HCT116 (cell line): Measurements from ENCODE around the gene DOK7. TPM values are rescaled to one million over a fixed set of nuclear protein-coding genes. Genes with fewer than 3 reads are reported as not detected.
A peak's percentile ranks its signal among the peaks of the same experiment; 100 is the strongest.

Experiments used
- ATAC-seq: fragments of 200-7000 bp; cut with Tn5 transposase; 2 replicates; pipeline ENCODE4 v1.9.1; 2020; ENCODE audit warnings: mild to moderate bottlenecking, moderate library complexity
- Bru-seq: library from RNA; stranded (reverse); fragments of 400-500 nt; gene quantifications from one replicate; lab custom pipeline; 2021; lab: Mats Ljungman, UMichigan
- BruChase-seq, 2 experiments: library from RNA; stranded (reverse); fragments of 400-500 nt; gene quantifications; one replicate each; lab custom pipeline; 2021; lab: Mats Ljungman, UMichigan
- BruUV-seq: library from RNA; stranded (reverse); fragments of 400-500 nt; replicated peaks from 2 replicates; lab custom pipeline; 2021; lab: Mats Ljungman, UMichigan
- CTCF ChIA-PET: fragments of 300-600 bp; sonication (Branson Sonifier 250); formaldehyde crosslinking; loops from one replicate; lab custom pipeline; 2021; ENCODE audit warnings: antibody characterized with exemption; lab: Charles Lee
- POLR2A ChIA-PET: fragments of 300-600, 350-600 bp; sonication (Branson Sonifier 250); formaldehyde crosslinking; loops from one replicate; lab custom pipeline; 2021; ENCODE audit warnings: antibody characterized with exemption; lab: Charles Lee
- RAD21 ChIA-PET, 2 experiments: fragments of 300-600 bp; sonication (Branson Sonifier 250); formaldehyde crosslinking; loops; one replicate each; lab custom pipeline; 2023; ENCODE audit warnings: low total read pairs in 2 of 2; ENCODE audit not compliant: uncharacterized antibody in 2 of 2, unreplicated experiment in 2 of 2, low non-redundant PET in 1 of 2; lab: Charles Lee
- DNase-seq: peaks from one replicate; pipeline ENCODE4 v3.0.0-alpha.2; 2010; ENCODE audit warnings: low read depth, low spot score
- H2AFZ ChIP-seq: fragments of 200-600 bp; shearing (Covaris generic), sonication (generic); 2 replicates; pipeline ENCODE4 v1.6.1; 2017; ENCODE audit warnings: low read depth, mixed run types, mixed read lengths, antibody characterized with exemption, low read length; ENCODE audit not compliant: poor library complexity, severe bottlenecking
- H3K27ac ChIP-seq: 2 replicates; pipeline ENCODE4 v1.5.1; 2012; ENCODE audit warnings: low read depth, low read length
- H3K27me3 ChIP-seq: fragments of 200-600 bp; sonication (generic); 2 replicates; pipeline ENCODE4 v1.6.1; 2016; ENCODE audit warnings: mixed run types, low read length, mixed read lengths; ENCODE audit not compliant: insufficient read depth
- H3K36me3 ChIP-seq, 2 experiments: fragments of 200-500 bp in 1 of 2; fragments of 200-600 bp in 1 of 2; sonication (Bioruptor generic) in 1 of 2; sonication (generic) in 1 of 2; 2 replicates each; pipeline versions ENCODE4 v1.5.1 to v1.6.1; 2014 to 2016; ENCODE audit warnings: low read length in 2 of 2, inconsistent platforms in 1 of 2, mixed read lengths in 1 of 2, mixed run types in 1 of 2; ENCODE audit not compliant: insufficient read depth in 2 of 2, control insufficient read depth in 1 of 2
- H3K4me1 ChIP-seq, 2 experiments: fragments of 200-600 bp in 1 of 2; sonication (generic) in 1 of 2; 2 replicates each; pipeline versions ENCODE4 v1.5.1 to v1.6.1; 2012 to 2017; ENCODE audit warnings: low read length in 2 of 2, inconsistent platforms in 1 of 2, mild to moderate bottlenecking in 1 of 2, mixed read lengths in 1 of 2, mixed run types in 1 of 2, moderate library complexity in 1 of 2; ENCODE audit not compliant: insufficient read depth in 2 of 2, control insufficient read depth in 1 of 2
- H3K4me2 ChIP-seq: fragments of 200-600 bp; sonication (generic); 2 replicates; pipeline ENCODE4 v1.6.1; 2017; ENCODE audit warnings: mixed run types, low read length, mixed read lengths
- H3K4me3 ChIP-seq, 2 experiments: fragments of 200-600 bp in 1 of 2; sonication (generic) in 1 of 2; replicated peaks in 1 of 2; 2 replicates each; pipeline ENCODE4 v1.5.1; 2011 to 2016; ENCODE audit warnings: low read length in 2 of 2, control low read depth in 1 of 2, low read depth in 1 of 2, mild to moderate bottlenecking in 1 of 2, mixed read lengths in 1 of 2, mixed run types in 1 of 2
- H3K79me2 ChIP-seq: fragments of 200-600 bp; sonication (generic); 2 replicates; pipeline ENCODE4 v1.6.1; 2017; ENCODE audit warnings: mild to moderate bottlenecking, mixed run types, low read length, moderate library complexity, mixed read lengths; ENCODE audit not compliant: insufficient read depth
- H3K9ac ChIP-seq: fragments of 200-600 bp; sonication (generic); 2 replicates; pipeline ENCODE4 v1.6.1; 2016; ENCODE audit warnings: low read length, mixed read lengths
- H3K9me2 ChIP-seq: fragments of 200-600 bp; sonication (generic), shearing (Covaris generic); 2 replicates; pipeline ENCODE4 v1.6.1; 2017; ENCODE audit warnings: mixed run types, mild to moderate bottlenecking, moderate library complexity; ENCODE audit not compliant: insufficient read depth
- H3K9me3 ChIP-seq, 2 experiments: fragments of 200-500 bp in 1 of 2; fragments of 200-600 bp in 1 of 2; sonication (Bioruptor generic) in 1 of 2; sonication (generic) in 1 of 2; 2 replicates each; pipeline ENCODE4 v1.6.1; 2014 to 2017; ENCODE audit warnings: low read length in 2 of 2, mixed read lengths in 2 of 2, inconsistent platforms in 1 of 2, low read depth in 1 of 2, mild to moderate bottlenecking in 1 of 2, mixed run types in 1 of 2, moderate library complexity in 1 of 2; ENCODE audit not compliant: control insufficient read depth in 1 of 2, insufficient read depth in 1 of 2
- H4K20me1 ChIP-seq: fragments of 200-600 bp; sonication (generic), shearing (Covaris generic); 2 replicates; pipeline ENCODE4 v1.6.1; 2017; ENCODE audit warnings: mixed run types, mild to moderate bottlenecking, moderate library complexity; ENCODE audit not compliant: insufficient read depth
- ELF1 ChIP-seq: IDR thresholded peaks from 2 replicates; pipeline ENCODE4 v1.6.1; 2012; ENCODE audit warnings: low read depth, borderline replicate concordance
- EZH2 ChIP-seq: fragments of 200-600 bp; sonication (generic); IDR thresholded peaks from 2 replicates; pipeline ENCODE4 v1.6.1; 2017; ENCODE audit warnings: antibody characterized with exemption, mixed run types
- JUND ChIP-seq: IDR thresholded peaks from 2 replicates; pipeline ENCODE4 v1.6.1; 2012
- POLR2A ChIP-seq: IDR thresholded peaks from 2 replicates; pipeline ENCODE4 v1.7.0; 2011; ENCODE audit warnings: borderline replicate concordance; ENCODE audit not compliant: insufficient read depth, insufficient read length; ENCODE audit errors: extremely low read depth
- POLR2AphosphoS5 ChIP-seq: IDR thresholded peaks from 2 replicates; pipeline ENCODE4 v1.6.1; 2011; ENCODE audit warnings: mild to moderate bottlenecking, low read depth, low read length, moderate library complexity
- RAD21 ChIP-seq: IDR thresholded peaks from 2 replicates; pipeline ENCODE4 v1.6.1; 2012; ENCODE audit warnings: low read depth, mild to moderate bottlenecking
- SIN3A ChIP-seq: IDR thresholded peaks from 2 replicates; pipeline ENCODE4 v1.6.1; 2012; ENCODE audit warnings: low read depth
- SP1 ChIP-seq: IDR thresholded peaks from 2 replicates; pipeline ENCODE4 v1.6.1; 2012; ENCODE audit warnings: low read depth
- SRF ChIP-seq: IDR thresholded peaks from 2 replicates; pipeline ENCODE4 v1.6.1; 2012; ENCODE audit warnings: low read depth
- TCF7L2 ChIP-seq: IDR thresholded peaks from 2 replicates; pipeline ENCODE4 v1.7.0; 2011; ENCODE audit warnings: borderline replicate concordance, inconsistent platforms; ENCODE audit not compliant: insufficient read depth, insufficient read length; ENCODE audit errors: extremely low read depth
- YY1 ChIP-seq: IDR thresholded peaks from 2 replicates; pipeline ENCODE4 v1.6.1; 2011; ENCODE audit warnings: low read length, low read depth, moderate library complexity, mild to moderate bottlenecking; ENCODE audit not compliant: insufficient replicate concordance; ENCODE audit errors: extremely low read depth
- ZFX ChIP-seq: fragments of 450-650 bp; IDR thresholded peaks from 2 replicates; pipeline ENCODE4 v1.6.1; 2017
- ZNF274 ChIP-seq: fragments of 200-500 bp; sonication (Bioruptor generic); IDR thresholded peaks from 2 replicates; pipeline ENCODE4 v1.6.1; 2014; ENCODE audit warnings: mild to moderate bottlenecking, low read depth, low read length, inconsistent platforms
- intact Hi-C: fragments of 100-400 bp; cut with micrococcal nuclease; formaldehyde crosslinking; loops from 2 replicates; pipeline ENCODE4 v1.10.0; 2022
- long read RNA-seq: library from polyadenylated mRNA; unstranded; transcript quantifications from one replicate; pipeline ENCODE4 v2.0.0, GENCODE V29; 2021; ENCODE audit not compliant: unreplicated experiment
- polyA plus RNA-seq: library from polyadenylated mRNA; unstranded; fragments of >200 nt; gene quantifications from 2 replicates; pipeline ENCODE4 v1.2.1, GENCODE V29; 2012; ENCODE audit warnings: missing spikeins
- total RNA-seq: library from RNA; stranded (reverse); gene quantifications from one replicate; pipeline ENCODE4 v1.2.1, GENCODE V29; 2021; ENCODE audit not compliant: unreplicated experiment
- TF ChIP-seq, protein P1 (sequence below): IDR thresholded peaks from 2 replicates; pipeline ENCODE4 v1.6.1; 2011; ENCODE audit warnings: mild to moderate bottlenecking, low read length, moderate library complexity; ENCODE audit not compliant: insufficient replicate concordance; ENCODE audit errors: extremely low read depth
- TF ChIP-seq, protein P2 (sequence below): IDR thresholded peaks from 2 replicates; pipeline ENCODE4 v1.6.1; 2012; ENCODE audit warnings: low read depth

DOK7 gene
- total RNA-seq, result 2.4 TPM
- 1.4 and 1.8 TPM in 2 replicates for polyA plus RNA-seq
- Bru-seq, nascent RNA, result percentile 25 among the genes with signal in this experiment
- BruChase-seq, experiment 1, labeled RNA remaining after a 6-hour chase, result percentile 18 among the genes with signal in this experiment
- BruChase-seq, experiment 2, labeled RNA remaining after a 2-hour chase, result percentile 23 among the genes with signal in this experiment
- long read RNA-seq, partial matches to known transcripts, result 0 of 4 reads
- long read RNA-seq, other reads (novel, unspliced or antisense), result 3 of 4 reads

GRCh38 chr4:3462790-3463415 is at the start of gene DOK7:
TSS of gene DOK7 (plus strand) at chr4:3463306. CDS start at chr4:3463376, 70 bp downstream.
- Histone ChIP-seq H3K27me3 (no peaks in the 10 kb centered on the region), H3K4me3 (peak within 1 kb of the TSS; percentile 23 to 49), H3K4me2 (peak within 1 kb of the TSS; percentile 71), H3K36me3 (no peaks in the 10 kb centered on the region), H3K79me2 (no peaks in the 10 kb centered on the region), H2AFZ (peak within 1 kb of the TSS; percentile 45), H4K20me1 (no peaks in the 10 kb centered on the region), H3K4me1 (peaks cover 4 to 10% of the 10 kb centered on the region in 2 experiments; a peak in 2 of 4 replicates), H3K9me2 (no peaks in the 10 kb centered on the region), H3K9me3 (no peaks in the 10 kb centered on the region), H3K27ac (no peak within 1 kb of the TSS; the same call in 1 of the 2 replicates), H3K9ac (peak within 1 kb of the TSS; percentile 35; the same call in 1 of the 2 replicates)
- BruUV-seq, result no TSS peak
- TF ChIP-seq POLR2AphosphoS5 (no peak), ELF1 (no peak), TCF7L2 (no peak), POLR2A (no peak), SIN3A (no peak), RAD21 (no peak), JUND (no peak), SP1 (no peak), YY1 (no peak), ZFX (no peak), ZNF274 (no peak), EZH2 (no peak), SRF (no peak)
- TF ChIP-seq, protein P1, sequence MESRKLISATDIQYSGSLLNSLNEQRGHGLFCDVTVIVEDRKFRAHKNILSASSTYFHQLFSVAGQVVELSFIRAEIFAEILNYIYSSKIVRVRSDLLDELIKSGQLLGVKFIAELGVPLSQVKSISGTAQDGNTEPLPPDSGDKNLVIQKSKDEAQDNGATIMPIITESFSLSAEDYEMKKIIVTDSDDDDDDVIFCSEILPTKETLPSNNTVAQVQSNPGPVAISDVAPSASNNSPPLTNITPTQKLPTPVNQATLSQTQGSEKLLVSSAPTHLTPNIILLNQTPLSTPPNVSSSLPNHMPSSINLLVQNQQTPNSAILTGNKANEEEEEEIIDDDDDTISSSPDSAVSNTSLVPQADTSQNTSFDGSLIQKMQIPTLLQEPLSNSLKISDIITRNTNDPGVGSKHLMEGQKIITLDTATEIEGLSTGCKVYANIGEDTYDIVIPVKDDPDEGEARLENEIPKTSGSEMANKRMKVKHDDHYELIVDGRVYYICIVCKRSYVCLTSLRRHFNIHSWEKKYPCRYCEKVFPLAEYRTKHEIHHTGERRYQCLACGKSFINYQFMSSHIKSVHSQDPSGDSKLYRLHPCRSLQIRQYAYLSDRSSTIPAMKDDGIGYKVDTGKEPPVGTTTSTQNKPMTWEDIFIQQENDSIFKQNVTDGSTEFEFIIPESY, result no peak
- TF ChIP-seq, protein P2, sequence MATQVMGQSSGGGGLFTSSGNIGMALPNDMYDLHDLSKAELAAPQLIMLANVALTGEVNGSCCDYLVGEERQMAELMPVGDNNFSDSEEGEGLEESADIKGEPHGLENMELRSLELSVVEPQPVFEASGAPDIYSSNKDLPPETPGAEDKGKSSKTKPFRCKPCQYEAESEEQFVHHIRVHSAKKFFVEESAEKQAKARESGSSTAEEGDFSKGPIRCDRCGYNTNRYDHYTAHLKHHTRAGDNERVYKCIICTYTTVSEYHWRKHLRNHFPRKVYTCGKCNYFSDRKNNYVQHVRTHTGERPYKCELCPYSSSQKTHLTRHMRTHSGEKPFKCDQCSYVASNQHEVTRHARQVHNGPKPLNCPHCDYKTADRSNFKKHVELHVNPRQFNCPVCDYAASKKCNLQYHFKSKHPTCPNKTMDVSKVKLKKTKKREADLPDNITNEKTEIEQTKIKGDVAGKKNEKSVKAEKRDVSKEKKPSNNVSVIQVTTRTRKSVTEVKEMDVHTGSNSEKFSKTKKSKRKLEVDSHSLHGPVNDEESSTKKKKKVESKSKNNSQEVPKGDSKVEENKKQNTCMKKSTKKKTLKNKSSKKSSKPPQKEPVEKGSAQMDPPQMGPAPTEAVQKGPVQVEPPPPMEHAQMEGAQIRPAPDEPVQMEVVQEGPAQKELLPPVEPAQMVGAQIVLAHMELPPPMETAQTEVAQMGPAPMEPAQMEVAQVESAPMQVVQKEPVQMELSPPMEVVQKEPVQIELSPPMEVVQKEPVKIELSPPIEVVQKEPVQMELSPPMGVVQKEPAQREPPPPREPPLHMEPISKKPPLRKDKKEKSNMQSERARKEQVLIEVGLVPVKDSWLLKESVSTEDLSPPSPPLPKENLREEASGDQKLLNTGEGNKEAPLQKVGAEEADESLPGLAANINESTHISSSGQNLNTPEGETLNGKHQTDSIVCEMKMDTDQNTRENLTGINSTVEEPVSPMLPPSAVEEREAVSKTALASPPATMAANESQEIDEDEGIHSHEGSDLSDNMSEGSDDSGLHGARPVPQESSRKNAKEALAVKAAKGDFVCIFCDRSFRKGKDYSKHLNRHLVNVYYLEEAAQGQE, result no peak
- peak; percentile 86 for ATAC-seq
- DNase-seq, result no peak
- CTCF ChIA-PET, result interaction anchor here (0.7 to 0.9 kb wide), 2 partner anchors 18 to 22 kb away, joined by 3 read pairs; no protein-coding TSS in a partner anchor
- intact Hi-C loops, result no loop called here
- POLR2A ChIA-PET, result no interaction called here
- RAD21 ChIA-PET, result no interaction called here
